ENCODE measurements around the gene SLC9A9.
"Not testable (repeated sequence)": the region's sequence is repeated elsewhere in the genome, so short reads cannot be mapped to it uniquely, and the experiment has no call there.

SLC9A9 gene

GRCh38 chr3:143283432-143284128, 564.7 kb downstream of the SLC9A9 start:
- no peak for DNase-seq (ENCODE audit: low read depth, low spot score)
- H3K27me3 ChIP-seq (ENCODE audit: control insufficient read depth, insufficient read depth, low read length): no peaks in the 10 kb centered on the region

GRCh38 chr3:143280984-143281383, 567.3 kb downstream of the SLC9A9 start:
- no peak for DNase-seq (ENCODE audit: low read depth, low spot score)
- Histone ChIP-seq H3K27me3 (ENCODE audit: control insufficient read depth, insufficient read depth, low read length) (no peaks in the 10 kb centered on the region), H3K27ac (ENCODE audit: low read length) (no peak overlapping the region), H3K4me1 (ENCODE audit: control insufficient read depth, insufficient read depth, low read length) (no peaks in the 10 kb centered on the region; the same call in 1 of the 2 replicates), H3K9me3 (ENCODE audit: control insufficient read depth, insufficient read depth, low read length) (no peaks in the 10 kb centered on the region), H3K4me3 (ENCODE audit: low read length) (no peak overlapping the region), H3K36me3 (ENCODE audit: control insufficient read depth, insufficient read depth, low read length) (no peaks in the 10 kb centered on the region)
- WGBS (ENCODE audit: insufficient coverage, insufficient read length): no CpG with 5 or more reads among the region's 2 CpGs

More at GRCh38 chr3:143283432-143284128, 564.7 kb downstream of the SLC9A9 start:
- no peaks in the 10 kb centered on the region for H3K36me3 ChIP-seq (ENCODE audit: control insufficient read depth, insufficient read depth, low read length)
- H3K27ac ChIP-seq (ENCODE audit: low read length): no peak overlapping the region
- no CpG with 5 or more reads among the region's 4 CpGs for WGBS (ENCODE audit: insufficient coverage, insufficient read length)
- no peak overlapping the region for H3K4me3 ChIP-seq (ENCODE audit: low read length)
- no peaks in the 10 kb centered on the region for H3K4me1 ChIP-seq (ENCODE audit: control insufficient read depth, insufficient read depth, low read length)
- H3K9me3 ChIP-seq (ENCODE audit: control insufficient read depth, insufficient read depth, low read length): no peaks in the 10 kb centered on the region

GRCh38 chr3:143279567-143279966, 568.7 kb downstream of the SLC9A9 start:
- H3K9me3 ChIP-seq (ENCODE audit: control insufficient read depth, insufficient read depth, low read length); H3K36me3 ChIP-seq (ENCODE audit: control insufficient read depth, insufficient read depth, low read length); H3K4me3 ChIP-seq (ENCODE audit: low read length); H3K27ac ChIP-seq (ENCODE audit: low read length); H3K4me1 ChIP-seq (ENCODE audit: control insufficient read depth, insufficient read depth, low read length); DNase-seq (ENCODE audit: low read depth, low spot score); H3K27me3 ChIP-seq (ENCODE audit: control insufficient read depth, insufficient read depth, low read length): not testable (repeated sequence)
- no CpG with 5 or more reads among the region's 5 CpGs for WGBS (ENCODE audit: insufficient coverage, insufficient read length)

- Histone ChIP-seq H3K36me3 (ENCODE audit: control insufficient read depth, insufficient read depth, low read length) (no peaks in the 10 kb centered on the region), H3K4me3 (ENCODE audit: low read length) (no peak overlapping the region), H3K9me3 (ENCODE audit: control insufficient read depth, insufficient read depth, low read length) (no peaks in the 10 kb centered on the region), H3K27ac (ENCODE audit: low read length) (no peak overlapping the region), H3K27me3 (ENCODE audit: control insufficient read depth, insufficient read depth, low read length) (no peaks in the 10 kb centered on the region), H3K4me1 (ENCODE audit: control insufficient read depth, insufficient read depth, low read length) (no peaks in the 10 kb centered on the region; the same call in 1 of the 2 replicates)
- WGBS (ENCODE audit: insufficient coverage, insufficient read length): no CpG with 5 or more reads among the region's 1 CpG
- no peak for DNase-seq (ENCODE audit: low read depth, low spot score)
These were observed 569.5 kb downstream of the SLC9A9 start for GRCh38 chr3:143278721-143279120.

GRCh38 chr3:143277531-143277930, 570.7 kb downstream of the SLC9A9 start:
- DNase-seq (ENCODE audit: low read depth, low spot score): no peak
- no peaks in the 10 kb centered on the region for H3K27me3 ChIP-seq (ENCODE audit: control insufficient read depth, insufficient read depth, low read length)
- H3K4me3 ChIP-seq (ENCODE audit: low read length): no peak overlapping the region
- H3K36me3 ChIP-seq (ENCODE audit: control insufficient read depth, insufficient read depth, low read length): no peaks in the 10 kb centered on the region
- no peaks in the 10 kb centered on the region for H3K9me3 ChIP-seq (ENCODE audit: control insufficient read depth, insufficient read depth, low read length)
- no peaks in the 10 kb centered on the region; the same call in 1 of the 2 replicates for H3K4me1 ChIP-seq (ENCODE audit: control insufficient read depth, insufficient read depth, low read length)
- WGBS (ENCODE audit: insufficient coverage, insufficient read length): no CpG with 5 or more reads among the region's 2 CpGs
- no peak overlapping the region for H3K27ac ChIP-seq (ENCODE audit: low read length)

GRCh38 chr3:143276592-143276991, 571.7 kb downstream of the SLC9A9 start:
- Histone ChIP-seq H3K9me3 (ENCODE audit: control insufficient read depth, insufficient read depth, low read length) (no peaks in the 10 kb centered on the region), H3K27me3 (ENCODE audit: control insufficient read depth, insufficient read depth, low read length) (no peaks in the 10 kb centered on the region), H3K4me3 (ENCODE audit: low read length) (no peak overlapping the region), H3K4me1 (ENCODE audit: control insufficient read depth, insufficient read depth, low read length) (no peaks in the 10 kb centered on the region; the same call in 1 of the 2 replicates), H3K27ac (ENCODE audit: low read length) (no peak overlapping the region), H3K36me3 (ENCODE audit: control insufficient read depth, insufficient read depth, low read length) (no peaks in the 10 kb centered on the region)
- DNase-seq (ENCODE audit: low read depth, low spot score): no peak

GRCh38 chr3:143273975-143274690, 574.1 kb downstream of the SLC9A9 start:
- Histone ChIP-seq H3K4me1 (ENCODE audit: control insufficient read depth, insufficient read depth, low read length) (no peaks in the 10 kb centered on the region; the same call in 1 of the 2 replicates), H3K27me3 (ENCODE audit: control insufficient read depth, insufficient read depth, low read length) (no peaks in the 10 kb centered on the region), H3K9me3 (ENCODE audit: control insufficient read depth, insufficient read depth, low read length) (no peaks in the 10 kb centered on the region), H3K4me3 (ENCODE audit: low read length) (no peak overlapping the region), H3K36me3 (ENCODE audit: control insufficient read depth, insufficient read depth, low read length) (no peaks in the 10 kb centered on the region), H3K27ac (ENCODE audit: low read length) (no peak overlapping the region)
- no CpG with 5 or more reads among the region's 1 CpG for WGBS (ENCODE audit: insufficient coverage, insufficient read length)
- DNase-seq (ENCODE audit: low read depth, low spot score): no peak

- Histone ChIP-seq H3K9me3 (ENCODE audit: control insufficient read depth, insufficient read depth, low read length) (no peaks in the 10 kb centered on the region), H3K27me3 (ENCODE audit: control insufficient read depth, insufficient read depth, low read length) (no peaks in the 10 kb centered on the region), H3K36me3 (ENCODE audit: control insufficient read depth, insufficient read depth, low read length) (no peaks in the 10 kb centered on the region), H3K4me1 (ENCODE audit: control insufficient read depth, insufficient read depth, low read length) (no peaks in the 10 kb centered on the region), H3K27ac (ENCODE audit: low read length) (no peak overlapping the region), H3K4me3 (ENCODE audit: low read length) (no peak overlapping the region)
- no peak for DNase-seq (ENCODE audit: low read depth, low spot score)
- WGBS (ENCODE audit: insufficient coverage, insufficient read length): no CpG with 5 or more reads among the region's 2 CpGs
These were observed 577.1 kb downstream of the SLC9A9 start for GRCh38 chr3:143271136-143271535.

- no peak for DNase-seq (ENCODE audit: low read depth, low spot score)
- Histone ChIP-seq H3K4me3 (ENCODE audit: low read length) (no peak overlapping the region), H3K27me3 (ENCODE audit: control insufficient read depth, insufficient read depth, low read length) (no peaks in the 10 kb centered on the region), H3K36me3 (ENCODE audit: control insufficient read depth, insufficient read depth, low read length) (no peaks in the 10 kb centered on the region), H3K27ac (ENCODE audit: low read length) (no peak overlapping the region), H3K9me3 (ENCODE audit: control insufficient read depth, insufficient read depth, low read length) (no peaks in the 10 kb centered on the region), H3K4me1 (ENCODE audit: control insufficient read depth, insufficient read depth, low read length) (no peaks in the 10 kb centered on the region)
- WGBS (ENCODE audit: insufficient coverage, insufficient read length): no CpG with 5 or more reads among the region's 3 CpGs
These were observed 578.5 kb downstream of the SLC9A9 start for GRCh38 chr3:143269741-143270140.

- no peak for DNase-seq (ENCODE audit: low read depth, low spot score)
- no CpG with 5 or more reads among the region's 1 CpG for WGBS (ENCODE audit: insufficient coverage, insufficient read length)
These were observed 580.3 kb downstream of the SLC9A9 start for GRCh38 chr3:143267989-143268388.

GRCh38 chr3:143266927-143267326, 581.3 kb downstream of the SLC9A9 start:
- no peaks in the 10 kb centered on the region for H3K27me3 ChIP-seq (ENCODE audit: control insufficient read depth, insufficient read depth, low read length)
- no peak overlapping the region for H3K4me3 ChIP-seq (ENCODE audit: low read length)
- H3K4me1 ChIP-seq (ENCODE audit: control insufficient read depth, insufficient read depth, low read length): no peaks in the 10 kb centered on the region
- H3K9me3 ChIP-seq (ENCODE audit: control insufficient read depth, insufficient read depth, low read length): no peaks in the 10 kb centered on the region
- no peak for DNase-seq (ENCODE audit: low read depth, low spot score)
- no peaks in the 10 kb centered on the region for H3K36me3 ChIP-seq (ENCODE audit: control insufficient read depth, insufficient read depth, low read length)
- H3K27ac ChIP-seq (ENCODE audit: low read length): no peak overlapping the region

More at GRCh38 chr3:143267989-143268388, 580.3 kb downstream of the SLC9A9 start:
- no peaks in the 10 kb centered on the region for H3K36me3 ChIP-seq (ENCODE audit: control insufficient read depth, insufficient read depth, low read length)
- H3K9me3 ChIP-seq (ENCODE audit: control insufficient read depth, insufficient read depth, low read length): no peaks in the 10 kb centered on the region
- no peaks in the 10 kb centered on the region for H3K4me1 ChIP-seq (ENCODE audit: control insufficient read depth, insufficient read depth, low read length)
- no peak overlapping the region for H3K4me3 ChIP-seq (ENCODE audit: low read length)
- H3K27ac ChIP-seq (ENCODE audit: low read length): no peak overlapping the region
- no peaks in the 10 kb centered on the region for H3K27me3 ChIP-seq (ENCODE audit: control insufficient read depth, insufficient read depth, low read length)
